Activated effector memory CD4-positive, alpha-beta T cell treated with anti-CD3 and anti-CD28 coated beads, Interleukin-2, amount 50 U/mL, for 16 hours (primary cell): Measurements from ENCODE around the gene ARL17B.
A peak's percentile ranks its signal among the peaks of the same experiment; 100 is the strongest.
"Not testable (repeated sequence)": the region's sequence is repeated elsewhere in the genome, so short reads cannot be mapped to it uniquely, and the experiment has no call there.

ENCODE experiments used
- DNase-seq: peaks from one replicate; pipeline ENCODE4 v3.0.0-alpha.2; 2020

ARL17B gene

GRCh38 chr17:46287587-46287986 is 74.0 kb downstream of the ARL17B start:
- DNase-seq, result peak; percentile 57

GRCh38 chr17:46286764-46287221 is 74.8 kb downstream of the ARL17B start:
- DNase-seq, result peak; percentile 69

- not testable (repeated sequence) for DNase-seq
Observed at GRCh38 chr17:46285500-46285899, 76.1 kb downstream of the ARL17B start.

- DNase-seq, result peak; percentile 79
Observed at GRCh38 chr17:46284467-46284866, 77.1 kb downstream of the ARL17B start.

- not testable (repeated sequence) for DNase-seq
Observed at GRCh38 chr17:46282635-46283034, 78.9 kb downstream of the ARL17B start.

GRCh38 chr17:46281336-46281735 is 80.2 kb downstream of the ARL17B start:
- not testable (repeated sequence) for DNase-seq

GRCh38 chr17:46276728-46277479 is 84.7 kb downstream of the ARL17B start:
- DNase-seq, result peak; percentile 57

- no peak for DNase-seq
Observed at GRCh38 chr17:46274238-46274637, 87.3 kb downstream of the ARL17B start.

- no peak for DNase-seq
Observed at GRCh38 chr17:46273541-46274236, 87.9 kb downstream of the ARL17B start.

GRCh38 chr17:46270032-46270431 is 91.5 kb downstream of the ARL17B start:
- no peak for DNase-seq

GRCh38 chr17:46266656-46267544 is 94.7 kb downstream of the ARL17B start:
- DNase-seq, result peak; percentile 96

GRCh38 chr17:46266063-46266655 is 95.4 kb downstream of the ARL17B start:
- DNase-seq, result not testable (repeated sequence)

GRCh38 chr17:46264456-46265198 is 96.9 kb downstream of the ARL17B start:
- no peak for DNase-seq

- DNase-seq, result no peak
Observed at GRCh38 chr17:46262271-46262670, 99.3 kb downstream of the ARL17B start.

GRCh38 chr17:46259845-46260661 is 101.5 kb downstream of the ARL17B start:
- not testable (repeated sequence) for DNase-seq

- not testable (repeated sequence) for DNase-seq
Observed at GRCh38 chr17:46256369-46256768, 105.2 kb downstream of the ARL17B start.

- not testable (repeated sequence) for DNase-seq
Observed at GRCh38 chr17:46254215-46254614, 107.4 kb downstream of the ARL17B start.

GRCh38 chr17:46253722-46254121 is 107.8 kb downstream of the ARL17B start:
- peak; percentile 94 for DNase-seq

- DNase-seq, result not testable (repeated sequence)
Observed at GRCh38 chr17:46252804-46253203, 108.8 kb downstream of the ARL17B start.

GRCh38 chr17:46249153-46249552 is 112.4 kb downstream of the ARL17B start:
- not testable (repeated sequence) for DNase-seq
